Prostate gland (tissue), 2 donors: Measurements from ENCODE around the gene CLTB.

Source experiments
- POLR2A ChIP-seq: fragments of 450-650 bp; IDR thresholded peaks from one replicate; pipeline ENCODE4 v1.6.1; 2016; ENCODE audit warnings: antibody characterized with exemption, mild to moderate bottlenecking
- POLR2AphosphoS5 ChIP-seq: sonication (generic); formaldehyde crosslinking; IDR thresholded peaks from one replicate; pipeline ENCODE4 v1.6.1; 2017; ENCODE audit warnings: antibody characterized with exemption
- TF ChIP-seq, protein P1 (sequence below), 4 experiments: fragments of 200-600 bp in 2 of 4; fragments of 450-650 bp in 2 of 4; sonication (generic) in 2 of 4; IDR thresholded peaks; 1 replicate in 3 of 4; 2 replicates in 1 of 4; pipeline ENCODE4 v1.5.1; 2016 to 2019; ENCODE audit warnings: antibody characterized with exemption in 4 of 4, mild to moderate bottlenecking in 2 of 4, moderate library complexity in 2 of 4

DNA sequence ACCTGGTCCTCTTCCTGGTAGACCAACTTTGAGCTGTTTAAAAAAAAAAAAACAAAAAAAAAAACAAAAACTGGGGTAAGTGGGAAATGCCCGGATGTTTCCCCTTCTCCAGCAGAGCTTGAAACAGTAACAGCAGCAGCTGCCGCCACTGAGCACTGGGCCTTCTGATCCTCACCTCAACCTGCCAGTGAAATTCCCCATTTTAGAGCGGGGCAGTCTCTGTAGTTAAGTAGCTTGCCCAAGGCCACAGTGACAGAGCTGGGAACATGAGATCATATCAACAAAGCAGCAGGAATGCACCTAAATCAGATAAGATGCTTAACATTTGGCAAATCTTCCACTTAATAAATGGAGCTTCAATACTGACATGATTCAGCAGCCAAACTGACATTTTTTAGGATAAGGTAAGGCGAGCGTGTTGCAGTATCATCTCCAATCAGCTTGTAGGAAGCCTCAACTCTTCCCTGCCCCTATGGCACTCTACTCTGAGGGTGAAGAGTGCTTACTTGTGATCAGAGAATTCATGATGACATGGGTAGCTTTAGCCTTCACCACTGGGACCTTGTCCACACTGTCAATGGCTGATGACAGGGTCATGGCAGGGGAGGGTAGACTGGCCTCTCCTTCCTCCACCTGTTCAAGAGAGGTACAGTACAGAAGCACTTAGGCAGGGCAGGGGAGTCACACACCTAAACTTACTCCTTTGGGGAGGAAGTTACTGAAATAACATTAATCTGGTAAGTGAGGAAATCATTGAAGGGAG, 64.0 kb downstream of the CLTB start:
- TF ChIP-seq, protein P1, sequence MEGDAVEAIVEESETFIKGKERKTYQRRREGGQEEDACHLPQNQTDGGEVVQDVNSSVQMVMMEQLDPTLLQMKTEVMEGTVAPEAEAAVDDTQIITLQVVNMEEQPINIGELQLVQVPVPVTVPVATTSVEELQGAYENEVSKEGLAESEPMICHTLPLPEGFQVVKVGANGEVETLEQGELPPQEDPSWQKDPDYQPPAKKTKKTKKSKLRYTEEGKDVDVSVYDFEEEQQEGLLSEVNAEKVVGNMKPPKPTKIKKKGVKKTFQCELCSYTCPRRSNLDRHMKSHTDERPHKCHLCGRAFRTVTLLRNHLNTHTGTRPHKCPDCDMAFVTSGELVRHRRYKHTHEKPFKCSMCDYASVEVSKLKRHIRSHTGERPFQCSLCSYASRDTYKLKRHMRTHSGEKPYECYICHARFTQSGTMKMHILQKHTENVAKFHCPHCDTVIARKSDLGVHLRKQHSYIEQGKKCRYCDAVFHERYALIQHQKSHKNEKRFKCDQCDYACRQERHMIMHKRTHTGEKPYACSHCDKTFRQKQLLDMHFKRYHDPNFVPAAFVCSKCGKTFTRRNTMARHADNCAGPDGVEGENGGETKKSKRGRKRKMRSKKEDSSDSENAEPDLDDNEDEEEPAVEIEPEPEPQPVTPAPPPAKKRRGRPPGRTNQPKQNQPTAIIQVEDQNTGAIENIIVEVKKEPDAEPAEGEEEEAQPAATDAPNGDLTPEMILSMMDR (IDR thresholded peaks at IDR 0.05) = no peak
- TF ChIP-seq POLR2A (no peak), POLR2AphosphoS5 (no peak)
